GM19043 (cell line): ENCODE measurements around the gene MSRB1.
"Not testable (repeated sequence)": the region's sequence is repeated elsewhere in the genome, so short reads cannot be mapped to it uniquely, and the experiment has no call there.

Experiments
- ATAC-seq: cut with Tn5 transposase; IDR thresholded peaks from one replicate; pipeline ENCODE4 v1.9.1; 2021; ENCODE audit warnings: low read depth; ENCODE audit not compliant: unreplicated experiment

MSRB1 gene

GRCh38 chr16:1903845-1904840, 38.9 kb downstream of the MSRB1 start:
- no peak for ATAC-seq

- ATAC-seq: no peak
These were observed 39.8 kb downstream of the MSRB1 start for GRCh38 chr16:1903220-1903574.

- ATAC-seq: no peak
These were observed 40.3 kb downstream of the MSRB1 start for GRCh38 chr16:1902547-1903219.

- ATAC-seq: no peak
These were observed 42.6 kb downstream of the MSRB1 start for GRCh38 chr16:1900452-1900774.

GRCh38 chr16:1899641-1900451, 43.2 kb downstream of the MSRB1 start:
- ATAC-seq: no peak

- not testable (repeated sequence) for ATAC-seq
These were observed 45.3 kb downstream of the MSRB1 start for GRCh38 chr16:1897692-1898091.

- no peak for ATAC-seq
These were observed 46.9 kb downstream of the MSRB1 start for GRCh38 chr16:1895949-1896675.

- ATAC-seq: no peak
These were observed 47.9 kb downstream of the MSRB1 start for GRCh38 chr16:1895068-1895467.

GRCh38 chr16:1890708-1891050, 52.3 kb downstream of the MSRB1 start:
- no peak for ATAC-seq

- no peak for ATAC-seq
These were observed 52.8 kb downstream of the MSRB1 start for GRCh38 chr16:1890024-1890707.
